HG03439 (cell line): Measurements from ENCODE around the gene RNF223.
"Not testable (repeated sequence)": the region's sequence is repeated elsewhere in the genome, so short reads cannot be mapped to it uniquely, and the experiment has no call there.

ENCODE experiments used
- ATAC-seq: cut with Tn5 transposase; IDR thresholded peaks from one replicate; pipeline ENCODE4 v1.9.1; 2021; ENCODE audit warnings: mild to moderate bottlenecking, moderate library complexity; ENCODE audit not compliant: unreplicated experiment

Gene RNF223

GRCh38 chr1:1031659-1032235 is 42.4 kb downstream of the RNF223 start:
- no peak for ATAC-seq

- not testable (repeated sequence) for ATAC-seq
These were observed 43.0 kb downstream of the RNF223 start for GRCh38 chr1:1030867-1031658.

DNA sequence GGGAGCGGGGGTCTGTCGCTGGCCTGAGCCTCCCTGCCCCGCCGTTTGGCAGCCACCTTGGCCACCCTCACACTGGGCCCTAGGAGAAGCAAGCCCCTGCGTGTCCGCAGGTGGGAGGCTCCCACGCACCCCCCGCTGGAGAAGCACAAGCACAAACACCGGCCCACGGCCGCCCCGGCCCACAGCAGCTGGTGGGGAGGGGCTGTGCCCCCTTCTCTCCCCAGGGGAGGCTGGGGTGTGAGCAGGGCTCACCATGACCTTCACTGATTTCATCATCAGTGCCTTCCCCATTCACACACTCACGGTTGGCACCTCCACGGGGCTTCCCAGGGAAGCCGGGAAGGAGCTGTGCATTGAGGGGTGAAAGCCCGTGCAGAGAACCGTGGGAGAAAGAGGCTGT is 46.3 kb downstream of the RNF223 start:
- no peak for ATAC-seq

DNA sequence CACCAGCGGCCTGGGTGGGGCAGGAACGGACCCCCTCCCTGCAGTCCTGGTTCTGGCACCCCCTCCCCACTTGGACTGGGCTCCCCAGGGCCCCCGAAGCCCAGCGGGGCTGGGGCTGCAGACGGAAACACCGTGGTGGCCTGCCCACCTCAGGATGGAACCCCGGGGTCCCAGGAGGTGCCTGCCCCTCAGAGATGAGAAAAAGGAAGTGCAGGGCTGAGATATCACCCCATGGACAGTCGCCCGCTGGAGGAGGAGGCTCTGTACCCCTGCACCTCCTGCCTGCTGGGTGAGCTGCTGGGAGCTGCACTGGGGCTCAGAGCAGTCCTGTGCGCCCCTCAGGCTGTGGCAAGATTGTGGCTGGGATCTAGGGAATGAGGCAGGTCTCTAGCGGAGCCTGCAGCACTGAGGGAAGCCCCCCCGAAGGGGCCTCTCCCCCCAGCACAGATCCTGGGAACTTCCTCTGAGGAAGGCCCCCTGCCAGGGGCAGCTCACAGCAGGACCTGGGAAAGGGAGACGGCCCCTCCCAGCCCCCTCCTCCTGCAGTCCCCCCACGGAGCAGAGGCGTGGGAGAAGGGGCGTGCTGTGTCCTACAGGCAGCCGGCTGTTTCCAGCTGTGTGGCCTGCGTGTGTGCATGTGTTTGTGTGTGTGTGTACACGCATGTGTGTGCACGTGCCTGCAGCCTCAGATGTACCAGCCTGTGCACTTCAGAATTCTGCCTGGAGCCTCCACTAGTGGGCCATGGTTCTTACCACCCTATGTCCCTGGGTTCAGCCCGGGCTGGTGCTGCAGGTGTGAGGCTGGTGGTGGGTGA is 47.3 kb downstream of the RNF223 start:
- no peak for ATAC-seq

- ATAC-seq, result no peak
These were observed 48.4 kb downstream of the RNF223 start for GRCh38 chr1:1025730-1026129.

DNA sequence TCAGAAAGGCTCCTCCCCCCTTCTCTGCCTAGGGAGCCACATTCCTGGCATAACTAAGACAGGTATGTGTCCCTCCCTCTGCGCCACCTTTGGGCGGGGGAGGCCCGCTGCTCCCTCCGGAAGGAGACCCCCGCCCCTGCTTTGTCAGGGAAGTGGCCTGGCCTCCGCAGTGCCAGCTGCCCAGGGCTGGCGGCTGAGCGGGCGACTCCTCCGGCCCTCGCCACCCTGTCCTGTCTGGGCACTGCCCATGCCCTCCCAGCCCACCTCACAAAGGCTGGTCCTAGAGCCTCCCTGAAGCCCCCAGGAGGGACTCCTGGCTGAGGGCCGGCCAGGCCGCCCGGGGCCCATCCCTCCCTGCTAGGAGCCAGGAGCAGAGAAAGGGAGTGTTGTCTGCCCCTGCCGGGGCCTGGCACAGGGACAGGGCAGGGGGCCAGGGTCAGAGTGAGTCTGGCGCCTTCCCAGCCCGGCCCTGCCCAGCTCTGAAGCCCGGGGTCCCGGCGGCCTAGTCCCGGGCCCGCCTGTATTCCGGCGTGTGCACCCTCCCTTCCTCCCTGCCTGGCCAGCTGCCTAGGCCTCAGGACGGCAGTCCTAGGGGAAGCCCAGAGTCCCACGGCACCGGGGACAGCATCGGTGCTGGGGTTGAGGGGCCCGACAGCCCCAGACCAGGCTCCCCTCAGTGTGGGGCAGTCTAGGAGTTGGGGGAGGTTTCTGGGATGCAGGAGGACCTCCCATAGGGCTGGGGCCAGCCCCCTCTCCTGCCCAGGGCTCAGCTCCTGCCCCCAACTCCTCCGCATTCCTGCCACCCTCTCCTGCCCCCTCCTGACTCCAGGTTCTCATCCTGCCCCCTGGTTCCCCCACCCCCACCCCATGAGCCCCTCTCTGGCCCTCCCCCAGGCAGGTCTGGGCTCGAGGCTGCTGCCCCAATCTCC is 49.1 kb downstream of the RNF223 start:
- no peak for ATAC-seq

DNA sequence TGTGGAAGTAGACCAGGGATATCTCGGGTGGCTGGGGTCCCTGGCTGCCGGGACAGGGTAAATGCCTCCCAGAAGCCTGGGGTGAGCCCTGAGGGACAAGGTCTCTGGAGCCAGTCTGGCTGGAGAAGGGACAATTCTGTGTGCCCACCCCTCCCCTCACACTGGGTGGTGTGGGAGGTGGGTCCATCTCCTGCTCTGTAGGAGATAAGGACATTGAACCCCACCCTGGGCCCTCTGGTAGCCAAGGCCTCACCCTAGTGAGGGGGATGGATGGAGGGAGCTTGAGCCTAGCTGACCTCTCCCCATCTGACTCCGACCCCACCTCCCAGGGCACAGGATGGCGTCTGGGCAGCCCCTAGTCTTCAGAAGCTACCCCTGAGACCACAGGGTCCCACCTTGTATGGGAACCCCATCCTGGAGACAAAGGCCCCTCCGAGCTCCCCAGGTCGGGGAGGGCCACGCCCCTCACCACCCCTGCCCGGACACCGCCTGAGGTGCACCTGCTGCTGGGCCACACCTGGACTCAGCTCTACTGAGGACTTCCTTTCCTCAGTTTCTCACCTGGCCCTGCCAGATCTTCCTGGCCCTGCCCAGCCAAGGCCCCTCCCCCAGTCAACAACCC is 49.8 kb downstream of the RNF223 start:
- no peak for ATAC-seq

DNA sequence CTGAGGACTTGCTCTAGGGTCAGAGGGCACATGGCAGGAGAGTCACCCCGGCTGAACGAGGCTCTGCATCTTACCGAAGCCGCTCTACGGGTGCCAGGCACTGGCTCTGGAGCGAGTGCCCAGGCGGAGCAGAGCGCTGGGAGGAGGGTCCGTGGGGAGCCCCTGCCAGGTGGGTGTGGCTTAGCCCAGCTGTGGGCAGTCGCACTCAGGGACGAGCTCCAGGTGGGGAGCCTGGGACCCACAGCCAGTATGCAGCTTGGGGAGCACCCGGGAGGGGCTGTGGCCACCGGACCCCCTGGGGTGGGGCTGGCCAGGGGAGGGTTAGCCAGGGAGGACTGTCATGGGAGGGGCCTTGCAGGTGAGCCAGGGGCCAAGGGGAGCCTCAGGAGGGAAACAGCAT is 50.4 kb downstream of the RNF223 start:
- no peak for ATAC-seq

DNA sequence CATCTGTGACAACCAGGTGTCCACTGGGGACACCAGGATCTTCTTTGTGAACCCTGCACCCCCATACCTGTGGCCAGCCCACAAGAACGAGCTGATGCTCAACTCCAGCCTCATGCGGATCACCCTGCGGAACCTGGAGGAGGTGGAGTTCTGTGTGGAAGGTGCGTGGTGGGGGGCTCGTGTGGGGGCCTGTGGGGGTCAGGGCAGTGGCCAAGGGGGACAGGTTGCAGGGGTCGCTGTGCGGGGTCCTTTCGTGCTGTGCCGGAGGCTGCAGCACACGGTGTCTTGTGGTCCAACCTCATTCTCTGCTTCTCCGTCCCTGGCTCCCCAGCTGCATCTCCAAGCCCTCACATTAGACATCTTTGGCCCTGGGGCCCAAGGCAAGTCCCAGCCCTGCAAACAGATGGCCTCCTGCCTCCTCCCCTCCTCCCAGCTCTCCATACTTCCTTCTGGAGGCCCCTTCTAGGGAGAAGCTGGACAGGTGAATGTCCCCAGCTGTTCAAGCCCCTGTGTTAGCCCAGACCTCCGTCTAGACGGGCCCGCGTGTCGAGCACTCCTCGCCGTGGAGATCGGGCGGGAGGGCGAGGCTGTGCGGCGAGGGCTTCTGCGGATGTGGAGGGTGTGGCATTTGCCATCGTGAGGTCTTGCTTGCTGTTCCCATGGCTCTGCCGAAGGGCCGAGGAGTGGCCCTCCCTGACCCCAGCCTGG is 51.6 kb downstream of the RNF223 start:
- no peak for ATAC-seq

GRCh38 chr1:1021920-1022259 is 52.2 kb downstream of the RNF223 start:
- no peak for ATAC-seq

DNA sequence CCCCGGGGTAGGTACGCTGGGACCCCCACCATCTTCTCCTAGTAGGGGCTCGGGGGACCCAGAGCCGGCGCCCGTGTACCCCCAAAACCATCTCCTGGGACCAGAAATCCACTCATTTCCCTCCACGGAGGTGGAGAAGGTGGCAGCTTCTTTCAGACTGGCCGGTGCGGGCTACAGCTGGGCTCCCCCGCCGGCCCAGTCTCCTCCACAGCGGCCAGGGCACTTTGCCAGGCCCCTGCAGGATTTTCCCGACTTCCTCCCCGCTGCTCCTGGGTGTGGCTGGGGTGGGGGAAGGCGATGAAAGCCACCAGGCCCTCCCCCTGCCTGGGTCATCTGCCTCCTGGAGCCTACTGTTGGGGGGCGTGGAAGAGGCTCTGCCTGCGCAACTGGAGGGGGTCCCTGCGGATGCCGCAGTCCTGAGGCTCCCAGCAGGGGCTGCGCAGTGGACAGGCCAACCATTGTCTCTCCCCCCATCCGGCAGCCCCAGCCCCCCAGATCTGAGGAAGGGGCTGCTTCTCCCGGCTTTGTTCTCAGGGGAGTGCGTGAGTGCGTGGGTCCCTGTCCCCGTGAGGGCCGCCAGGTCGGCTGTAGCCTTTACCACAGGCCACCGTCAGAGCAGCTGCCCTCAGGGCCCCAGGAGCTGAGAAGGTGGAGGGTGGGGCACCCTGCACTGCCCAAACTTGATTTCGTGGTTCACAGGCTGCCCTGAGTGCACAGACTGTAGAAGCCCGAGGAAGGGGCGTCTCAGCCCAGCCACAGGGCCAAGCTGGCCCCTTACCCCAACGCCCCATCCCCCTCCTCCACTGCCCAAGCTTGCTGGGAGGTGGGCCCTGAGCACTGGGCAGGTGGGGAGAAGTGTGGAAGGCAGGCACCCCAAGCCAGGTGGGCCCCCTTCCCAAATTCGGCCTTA is 52.8 kb downstream of the RNF223 start:
- ATAC-seq, result no peak
